GM21447 (cell line): ENCODE data around the gene PUS7.
"Not testable (repeated sequence)": the region's sequence is repeated elsewhere in the genome, so short reads cannot be mapped to it uniquely, and the experiment has no call there.

Experiments used
- ATAC-seq: cut with Tn5 transposase; IDR thresholded peaks from one replicate; pipeline ENCODE4 v1.9.1; 2021; ENCODE audit not compliant: unreplicated experiment

Gene PUS7

DNA sequence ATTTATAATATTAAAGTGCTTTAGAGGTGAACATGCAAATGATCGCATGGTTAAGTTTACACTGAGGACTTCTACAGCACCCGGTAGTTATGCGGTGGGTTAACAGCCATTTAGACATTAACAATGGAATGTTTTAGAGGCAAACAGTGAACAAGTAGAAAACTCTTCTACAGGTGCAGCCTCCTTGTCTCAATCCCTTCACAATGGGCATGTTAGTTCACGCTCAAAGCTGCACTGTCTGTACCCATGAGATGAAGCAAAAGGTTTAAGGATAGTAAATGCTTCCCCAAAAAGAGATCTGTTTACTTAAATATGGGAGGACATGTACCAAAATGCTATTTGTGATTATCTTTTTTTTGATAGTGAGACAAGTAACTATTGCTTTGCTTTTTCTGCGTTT lies 25.1 kb downstream of the PUS7 start:
- ATAC-seq, result no peak

- no peak for ATAC-seq
Observed at GRCh38 chr7:105496521-105496920, 25.6 kb downstream of the PUS7 start.

DNA sequence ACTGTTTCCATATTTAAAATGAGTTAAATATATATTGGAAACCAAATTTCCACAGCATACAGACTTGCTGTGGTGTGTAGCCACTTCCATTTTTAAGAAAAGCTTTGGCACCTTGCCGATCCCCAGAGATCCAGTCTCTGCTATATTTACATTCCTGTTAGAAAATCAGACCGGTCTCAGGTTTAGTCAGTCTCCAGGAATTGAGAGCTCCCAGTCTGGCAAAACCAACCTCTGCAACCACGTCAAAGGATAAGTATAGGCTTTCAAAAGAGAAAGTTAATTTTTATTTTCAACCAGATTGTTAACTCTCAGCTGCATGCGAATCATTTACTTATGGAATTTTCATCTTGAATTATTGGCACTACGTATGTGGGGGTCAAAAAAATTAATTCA lies 28.2 kb downstream of the PUS7 start:
- ATAC-seq, result no peak

- no peak for ATAC-seq
Observed at GRCh38 chr7:105493196-105493922, 28.7 kb downstream of the PUS7 start.

DNA sequence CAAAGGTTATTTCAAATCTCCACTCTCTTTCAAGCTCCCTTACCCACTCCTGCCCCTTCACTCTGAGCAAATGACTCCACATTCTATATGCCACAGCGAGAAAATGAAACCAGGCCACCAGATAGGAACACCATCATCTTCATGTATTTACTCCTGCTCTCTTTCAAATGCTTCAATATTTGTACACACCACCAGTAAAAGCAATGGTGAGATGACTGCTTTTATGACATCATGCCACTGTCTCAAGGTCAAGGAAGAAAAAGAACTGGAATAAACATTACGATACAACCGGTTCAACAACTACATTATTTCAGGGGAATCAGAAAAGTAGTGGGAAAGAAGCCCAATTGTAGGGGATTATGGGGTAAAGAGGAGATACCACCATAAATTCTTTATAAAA lies 32.7 kb downstream of the PUS7 start:
- no peak for ATAC-seq

DNA sequence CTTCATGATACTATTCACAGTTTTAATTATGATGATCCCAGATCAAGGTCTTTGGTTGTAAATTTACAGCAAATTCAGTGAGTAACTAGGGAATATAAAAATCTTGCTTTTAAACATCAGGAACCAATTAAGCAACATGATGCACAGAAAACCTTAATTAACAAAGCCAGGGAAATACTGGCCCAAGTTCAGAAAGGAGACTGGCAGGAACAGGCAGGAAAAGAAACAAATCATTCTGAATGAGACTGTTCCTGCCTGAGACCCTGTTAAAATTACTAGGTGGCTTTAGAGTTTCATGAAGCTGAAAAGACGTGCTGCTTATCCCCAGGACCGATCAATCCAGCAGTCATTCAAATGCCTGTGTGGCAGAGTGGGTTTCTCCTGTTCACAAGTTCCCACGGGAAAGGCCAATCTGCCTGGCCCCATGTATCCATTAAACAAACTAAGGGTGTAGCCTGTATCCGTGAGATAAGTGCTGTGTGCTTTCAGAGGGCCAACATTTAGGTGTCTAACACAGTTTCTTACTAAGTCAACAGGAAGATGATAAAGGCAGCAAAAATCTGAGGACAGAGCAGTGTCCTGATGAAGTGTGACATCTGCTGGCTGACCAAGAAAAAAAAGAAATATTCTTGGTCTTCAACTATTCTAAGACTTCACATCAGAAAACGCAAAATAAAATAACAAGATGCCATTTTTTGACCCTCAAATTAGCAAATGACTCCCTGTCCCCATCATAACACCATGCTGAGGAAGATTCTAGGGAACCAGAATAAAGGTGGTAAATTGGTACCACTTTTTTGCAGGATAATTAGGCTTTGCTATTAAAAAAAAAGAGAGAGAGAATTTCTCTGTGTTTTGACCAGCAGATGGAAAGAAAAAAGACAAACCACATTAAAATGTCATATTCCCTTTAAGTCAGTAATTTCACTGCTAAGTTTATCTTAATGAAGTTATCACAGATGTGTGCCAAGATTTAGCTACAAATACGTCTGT lies 34.2 kb downstream of the PUS7 start:
- ATAC-seq, result no peak

- ATAC-seq, result no peak
Observed at GRCh38 chr7:105480931-105481330, 41.1 kb downstream of the PUS7 start.

GRCh38 chr7:105478606-105479005 lies 43.5 kb downstream of the PUS7 start:
- no peak for ATAC-seq

DNA sequence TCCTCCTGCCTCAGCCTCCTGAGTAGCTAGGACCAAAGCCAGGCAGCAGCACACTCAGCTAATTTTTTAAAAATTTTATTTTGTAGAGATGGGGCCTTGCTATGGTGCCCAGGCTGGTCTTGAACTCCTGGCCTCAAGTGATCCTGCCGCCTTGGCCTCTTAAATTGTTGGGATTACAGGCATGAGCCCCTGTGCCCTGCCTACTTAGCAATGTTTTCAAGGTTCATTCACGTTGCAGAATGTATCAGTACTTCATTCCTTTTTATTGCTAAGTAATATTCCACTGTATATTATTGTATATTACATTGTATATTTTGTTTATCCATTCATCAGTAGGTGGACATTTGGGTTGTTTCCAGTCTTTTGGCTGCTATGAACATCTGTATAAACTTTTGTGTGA lies 44.2 kb downstream of the PUS7 start:
- ATAC-seq, result no peak

GRCh38 chr7:105474045-105474444 lies 48.0 kb downstream of the PUS7 start:
- ATAC-seq, result no peak

GRCh38 chr7:105473163-105473562 lies 48.9 kb downstream of the PUS7 start:
- no peak for ATAC-seq

- no peak for ATAC-seq
Observed at GRCh38 chr7:105470846-105471245, 51.2 kb downstream of the PUS7 start.

DNA sequence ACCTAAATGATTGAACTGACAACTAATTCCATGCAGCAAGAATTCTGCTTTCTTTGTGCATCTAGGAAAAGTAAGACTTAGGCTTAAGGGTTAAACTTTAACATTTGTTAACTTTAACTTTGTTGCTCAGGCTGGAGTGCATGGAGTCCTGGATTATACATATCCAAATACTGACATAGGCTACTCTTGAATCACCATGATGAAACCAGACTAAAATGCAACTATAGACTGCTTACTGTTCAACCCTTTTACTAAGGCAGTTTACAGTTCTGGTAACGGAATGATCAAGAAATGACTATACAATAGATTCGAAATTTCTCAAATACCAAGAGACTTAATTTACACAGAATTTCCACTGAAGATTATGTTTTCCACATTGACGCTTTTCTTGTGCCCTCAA lies 52.0 kb downstream of the PUS7 start:
- ATAC-seq, result no peak

DNA sequence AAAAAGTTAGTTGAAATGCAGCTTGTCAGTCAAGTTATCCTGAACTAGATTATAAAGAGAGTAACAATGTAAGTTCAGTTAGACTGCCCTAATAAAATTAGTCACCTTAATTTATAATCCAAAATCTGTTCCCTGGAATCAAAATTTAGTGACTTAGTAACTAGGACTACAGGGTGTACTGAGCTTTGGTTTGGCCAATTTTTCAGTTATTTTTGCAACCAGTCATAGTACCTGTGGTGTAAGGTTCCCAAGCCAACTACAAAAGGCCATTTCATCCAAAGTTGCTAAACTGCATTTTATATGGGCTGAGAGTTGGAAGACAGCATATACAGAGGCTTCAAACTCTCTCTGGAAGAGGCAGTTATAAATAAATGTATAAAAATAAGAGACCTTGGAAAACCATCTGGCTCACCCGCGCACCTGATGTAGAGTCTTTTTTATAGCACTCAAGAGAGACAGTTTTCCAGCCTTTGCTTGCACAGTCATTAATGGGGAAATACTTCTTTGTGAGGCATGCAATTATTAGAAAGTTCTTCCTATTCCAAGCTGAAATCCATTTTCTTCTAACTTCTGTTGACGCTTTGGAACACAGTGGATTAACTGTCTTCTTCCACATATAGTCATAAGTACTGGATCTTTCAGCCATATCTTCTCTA lies 59.2 kb downstream of the PUS7 start:
- ATAC-seq, result no peak

DNA sequence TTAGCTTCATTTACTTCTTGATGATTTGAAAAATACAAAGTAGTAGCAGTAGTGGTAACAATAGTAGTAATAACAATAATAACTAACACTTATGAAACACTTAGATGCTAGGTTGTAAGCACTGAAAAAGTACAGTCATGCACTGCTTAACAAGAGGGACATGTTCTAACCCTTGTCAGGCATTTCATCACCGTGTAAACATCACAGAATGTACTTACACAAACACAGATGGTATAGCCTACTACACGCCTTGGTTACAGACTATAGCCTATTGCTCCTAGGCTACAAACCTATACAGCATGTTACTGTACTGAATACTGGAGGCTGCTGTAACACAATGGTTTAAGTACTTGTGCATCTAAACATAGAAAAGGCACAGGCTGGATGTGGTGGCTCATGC lies 60.6 kb downstream of the PUS7 start:
- ATAC-seq, result no peak

GRCh38 chr7:105457619-105458225 lies 64.3 kb downstream of the PUS7 start:
- no peak for ATAC-seq

- no peak for ATAC-seq
Observed at GRCh38 chr7:105454921-105455320, 67.2 kb downstream of the PUS7 start.

DNA sequence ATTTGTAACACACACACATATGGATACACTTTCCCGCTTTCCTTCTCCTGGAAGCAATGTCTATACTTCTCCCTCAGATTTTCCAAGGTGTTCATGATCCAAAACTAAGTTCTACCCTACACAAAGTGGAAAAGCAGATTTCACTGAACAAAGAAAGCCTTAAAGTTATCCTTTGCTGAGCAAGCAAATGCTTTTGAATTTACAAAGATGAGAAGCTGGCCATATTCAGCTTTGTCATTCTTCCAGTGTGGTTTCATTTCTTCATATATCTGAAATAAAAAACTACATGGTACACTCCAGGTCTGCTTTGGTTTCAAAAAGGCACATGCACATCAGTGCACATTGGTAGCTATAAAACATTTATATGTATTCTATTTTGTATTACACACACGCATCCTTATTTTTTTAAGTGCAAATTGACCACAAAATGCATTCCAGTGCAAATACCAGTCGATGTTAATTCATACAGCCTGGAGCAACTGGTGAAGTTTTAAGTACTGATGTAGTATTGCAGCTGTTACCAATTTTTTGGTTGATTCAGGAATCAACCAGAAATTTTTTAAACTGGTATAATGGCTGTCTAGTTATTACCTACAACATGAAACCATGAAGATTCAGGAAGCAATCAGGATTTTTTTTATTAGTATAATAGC lies 67.8 kb downstream of the PUS7 start:
- no peak for ATAC-seq

GRCh38 chr7:105452085-105452484 lies 70.0 kb downstream of the PUS7 start:
- no peak for ATAC-seq

DNA sequence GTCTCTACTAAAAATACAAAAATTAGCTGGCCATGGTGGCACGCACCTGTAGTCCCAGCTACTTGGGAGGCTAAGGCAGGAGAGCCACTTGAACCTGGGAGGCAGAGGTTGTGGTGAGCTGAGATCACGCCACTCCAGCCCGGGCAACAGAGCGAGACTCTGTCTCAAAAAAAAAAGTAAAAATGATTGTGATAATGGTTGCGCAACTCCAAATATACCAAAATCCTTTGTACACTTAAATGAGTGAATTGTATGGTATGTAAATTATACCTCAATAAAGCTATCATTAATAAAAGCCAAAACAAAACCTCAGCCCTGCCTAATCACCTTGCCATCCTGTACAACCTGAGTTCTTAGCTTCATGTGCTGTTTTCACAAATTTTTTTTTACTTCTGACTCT lies 71.2 kb downstream of the PUS7 start:
- not testable (repeated sequence) for ATAC-seq
